Prostate gland (tissue), 2 donors: ENCODE data around the gene RSPRY1.

ENCODE experiments used
- CTCF ChIP-seq, 4 experiments: fragments of 200-600 bp in 2 of 4; fragments of 450-650 bp in 2 of 4; sonication (generic) in 2 of 4; IDR thresholded peaks; 1 replicate in 3 of 4; 2 replicates in 1 of 4; pipeline ENCODE4 v1.5.1; 2016 to 2019; ENCODE audit warnings: antibody characterized with exemption in 4 of 4, mild to moderate bottlenecking in 2 of 4, moderate library complexity in 2 of 4
- POLR2A ChIP-seq: fragments of 450-650 bp; IDR thresholded peaks from one replicate; pipeline ENCODE4 v1.6.1; 2016; ENCODE audit warnings: antibody characterized with exemption, mild to moderate bottlenecking
- POLR2AphosphoS5 ChIP-seq: sonication (generic); formaldehyde crosslinking; IDR thresholded peaks from one replicate; pipeline ENCODE4 v1.6.1; 2017; ENCODE audit warnings: antibody characterized with exemption

DNA sequence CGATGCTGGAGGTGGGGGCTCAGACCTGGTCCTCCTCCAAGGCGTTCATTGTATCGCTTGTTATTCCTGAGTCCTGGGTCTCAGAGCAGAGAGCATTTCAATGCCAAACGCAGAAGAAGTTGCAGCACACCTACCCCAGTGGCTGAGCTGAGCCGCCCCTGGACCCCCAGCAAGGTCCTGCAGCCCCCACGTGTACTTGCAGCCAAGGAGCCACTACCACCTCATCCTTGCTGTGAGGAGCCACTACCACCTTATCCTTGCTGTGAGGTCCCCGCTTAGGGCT is 84.9 kb downstream of the RSPRY1 start:
- TF ChIP-seq CTCF (IDR thresholded peaks at IDR 0.05) (no peak), POLR2A (no peak), POLR2AphosphoS5 (no peak)
